MM.1S (cell line): ENCODE measurements around the gene DDX60.

ENCODE experiments used
- EZH2 ChIP-seq: fragments of 300-600 bp; sonication (generic); optimal IDR thresholded peaks from 2 replicates; pipeline ENCODE3; 2017; ENCODE audit warnings: low read depth, mild to moderate bottlenecking, antibody characterized with exemption, low read length, mixed read lengths
- TF ChIP-seq, protein P1 (sequence below): fragments of 300-600 bp; sonication (generic); IDR thresholded peaks from 2 replicates; pipeline ENCODE4 v1.5.1; 2016; ENCODE audit warnings: antibody characterized with exemption, low read length, mixed read lengths

DNA sequence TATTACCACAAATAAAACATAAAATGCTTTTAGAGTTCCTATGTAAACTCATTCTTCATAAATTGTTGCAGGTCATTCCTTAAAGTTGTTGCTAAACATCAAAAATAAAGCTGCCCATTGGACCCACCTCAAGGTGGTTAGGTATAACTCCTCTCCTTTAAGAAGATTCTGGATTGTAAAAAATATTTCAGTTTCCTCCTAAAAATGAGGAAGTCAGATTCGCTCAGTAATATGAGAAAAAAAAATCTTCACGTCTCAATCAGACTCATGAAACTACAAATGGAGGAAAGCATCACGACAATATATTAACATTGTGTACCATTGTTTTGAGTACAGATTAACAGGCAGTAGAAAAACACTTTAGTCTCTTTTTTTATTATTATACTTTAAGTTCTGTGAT lies 105.9 kb downstream of the DDX60 start:
- no peak for TF ChIP-seq EZH2
- TF ChIP-seq, protein P1, sequence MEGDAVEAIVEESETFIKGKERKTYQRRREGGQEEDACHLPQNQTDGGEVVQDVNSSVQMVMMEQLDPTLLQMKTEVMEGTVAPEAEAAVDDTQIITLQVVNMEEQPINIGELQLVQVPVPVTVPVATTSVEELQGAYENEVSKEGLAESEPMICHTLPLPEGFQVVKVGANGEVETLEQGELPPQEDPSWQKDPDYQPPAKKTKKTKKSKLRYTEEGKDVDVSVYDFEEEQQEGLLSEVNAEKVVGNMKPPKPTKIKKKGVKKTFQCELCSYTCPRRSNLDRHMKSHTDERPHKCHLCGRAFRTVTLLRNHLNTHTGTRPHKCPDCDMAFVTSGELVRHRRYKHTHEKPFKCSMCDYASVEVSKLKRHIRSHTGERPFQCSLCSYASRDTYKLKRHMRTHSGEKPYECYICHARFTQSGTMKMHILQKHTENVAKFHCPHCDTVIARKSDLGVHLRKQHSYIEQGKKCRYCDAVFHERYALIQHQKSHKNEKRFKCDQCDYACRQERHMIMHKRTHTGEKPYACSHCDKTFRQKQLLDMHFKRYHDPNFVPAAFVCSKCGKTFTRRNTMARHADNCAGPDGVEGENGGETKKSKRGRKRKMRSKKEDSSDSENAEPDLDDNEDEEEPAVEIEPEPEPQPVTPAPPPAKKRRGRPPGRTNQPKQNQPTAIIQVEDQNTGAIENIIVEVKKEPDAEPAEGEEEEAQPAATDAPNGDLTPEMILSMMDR, result no peak
